ENCODE data around the gene ELF3. TPM values are rescaled to one million over a fixed set of nuclear protein-coding genes. Genes with fewer than 3 reads are reported as not detected.

Gene ELF3
- total and polyA plus RNA-seq, 2 of the 13 experiments (the other 11 are each of a cell fraction or from before 2014, with no cell fraction given): 11.5 to 55.1 TPM

DNA sequence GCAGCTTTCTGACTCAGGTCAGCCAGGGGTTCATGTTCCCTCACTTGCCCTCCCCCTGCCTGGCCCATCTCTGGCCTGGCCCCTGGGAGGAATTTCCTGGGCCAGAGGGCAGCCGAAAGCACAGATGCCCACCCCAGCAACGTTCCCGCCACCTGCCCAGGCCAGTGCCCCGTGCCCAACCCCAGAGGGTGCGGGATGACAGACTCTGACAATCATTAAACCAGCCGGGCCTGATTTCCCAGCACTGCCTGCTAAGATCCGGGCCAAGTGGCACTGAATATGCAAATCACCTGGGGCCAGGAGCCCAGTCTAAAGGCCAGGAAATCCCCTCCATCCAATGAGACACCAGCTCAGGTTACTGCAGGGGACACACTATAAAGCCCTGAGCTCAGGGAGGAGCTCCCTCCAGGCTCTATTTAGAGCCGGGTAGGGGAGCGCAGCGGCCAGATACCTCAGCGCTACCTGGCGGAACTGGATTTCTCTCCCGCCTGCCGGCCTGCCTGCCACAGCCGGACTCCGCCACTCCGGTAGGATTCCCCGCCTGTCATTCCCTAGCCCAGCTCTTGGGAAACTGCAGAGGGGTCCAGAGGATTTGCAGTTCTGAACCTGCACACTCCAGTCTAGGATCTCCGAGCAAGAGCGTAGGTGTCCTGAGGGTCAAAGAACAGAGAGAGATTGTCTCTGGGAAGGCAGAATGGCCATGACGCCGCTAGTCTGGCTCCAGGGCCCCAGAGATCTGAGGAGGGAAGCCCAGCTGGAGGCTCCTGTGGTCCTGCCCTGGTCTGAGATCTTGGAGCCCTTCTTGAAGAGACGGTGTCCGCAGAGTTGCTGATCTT is at the start of gene ELF3 (continued):
- TF ChIP-seq ZIK1 (CRISPR knock-in tag; IDR thresholded peaks at IDR 0.05; ENCODE audit: borderline replicate concordance, low read depth) (peak; percentile 69), NFE2L2 (IDR thresholded peaks at IDR 0.05; ENCODE audit: low read length) (no peak), ZNF292 (CRISPR knock-in tag; IDR thresholded peaks at IDR 0.05; ENCODE audit: borderline replicate concordance, low read depth) (peak; percentile 78), ZNF225 (CRISPR knock-in tag; IDR thresholded peaks at IDR 0.05) (no peak; the same call in 1 of the 2 replicates), LCORL (IDR thresholded peaks at IDR 0.05) (no peak), LCORL (CRISPR knock-in tag; IDR thresholded peaks at IDR 0.05) (peak; percentile 90), FOXC1 (CRISPR knock-in tag; IDR thresholded peaks at IDR 0.05; ENCODE audit: borderline replicate concordance) (no peak), KAT2B (IDR thresholded peaks at IDR 0.05; ENCODE audit: borderline replicate concordance, low read depth, low read length) (no peak), NFYB (CRISPR knock-in tag; IDR thresholded peaks at IDR 0.05) (peak; percentile 78), ERF (CRISPR knock-in tag; IDR thresholded peaks at IDR 0.05) (peak; percentile 80; the same call in 1 of the 2 replicates), ZNF138 (CRISPR knock-in tag; IDR thresholded peaks at IDR 0.05; ENCODE audit: low read depth) (0 out of 2 replicates have a peak, but pooled peaks have one; percentile 66), ZNF777 (CRISPR knock-in tag; IDR thresholded peaks at IDR 0.05) (no peak), KLF12 (CRISPR knock-in tag; IDR thresholded peaks at IDR 0.05; ENCODE audit: borderline replicate concordance) (no peak), TBX3 (IDR thresholded peaks at IDR 0.05; ENCODE audit: borderline replicate concordance) (no peak)
- TF ChIP-seq, protein P1, sequence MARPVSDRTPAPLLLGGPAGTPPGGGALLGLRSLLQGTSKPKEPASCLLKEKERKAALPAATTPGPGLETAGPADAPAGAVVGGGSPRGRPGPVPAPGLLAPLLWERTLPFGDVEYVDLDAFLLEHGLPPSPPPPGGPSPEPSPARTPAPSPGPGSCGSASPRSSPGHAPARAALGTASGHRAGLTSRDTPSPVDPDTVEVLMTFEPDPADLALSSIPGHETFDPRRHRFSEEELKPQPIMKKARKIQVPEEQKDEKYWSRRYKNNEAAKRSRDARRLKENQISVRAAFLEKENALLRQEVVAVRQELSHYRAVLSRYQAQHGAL (CRISPR knock-in tag; IDR thresholded peaks at IDR 0.05; ENCODE audit: not compliant biosample characterization): peak; percentile 60
- TF ChIP-seq, protein P2, sequence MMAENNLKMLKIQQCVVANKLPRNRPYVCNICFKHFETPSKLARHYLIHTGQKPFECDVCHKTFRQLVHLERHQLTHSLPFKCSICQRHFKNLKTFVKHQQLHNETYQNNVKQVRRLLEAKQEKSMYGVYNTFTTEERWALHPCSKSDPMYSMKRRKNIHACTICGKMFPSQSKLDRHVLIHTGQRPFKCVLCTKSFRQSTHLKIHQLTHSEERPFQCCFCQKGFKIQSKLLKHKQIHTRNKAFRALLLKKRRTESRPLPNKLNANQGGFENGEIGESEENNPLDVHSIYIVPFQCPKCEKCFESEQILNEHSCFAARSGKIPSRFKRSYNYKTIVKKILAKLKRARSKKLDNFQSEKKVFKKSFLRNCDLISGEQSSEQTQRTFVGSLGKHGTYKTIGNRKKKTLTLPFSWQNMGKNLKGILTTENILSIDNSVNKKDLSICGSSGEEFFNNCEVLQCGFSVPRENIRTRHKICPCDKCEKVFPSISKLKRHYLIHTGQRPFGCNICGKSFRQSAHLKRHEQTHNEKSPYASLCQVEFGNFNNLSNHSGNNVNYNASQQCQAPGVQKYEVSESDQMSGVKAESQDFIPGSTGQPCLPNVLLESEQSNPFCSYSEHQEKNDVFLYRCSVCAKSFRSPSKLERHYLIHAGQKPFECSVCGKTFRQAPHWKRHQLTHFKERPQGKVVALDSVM (CRISPR knock-in tag; IDR thresholded peaks at IDR 0.05): no peak; the same call in 1 of the 2 replicates
- TF ChIP-seq, protein P3, sequence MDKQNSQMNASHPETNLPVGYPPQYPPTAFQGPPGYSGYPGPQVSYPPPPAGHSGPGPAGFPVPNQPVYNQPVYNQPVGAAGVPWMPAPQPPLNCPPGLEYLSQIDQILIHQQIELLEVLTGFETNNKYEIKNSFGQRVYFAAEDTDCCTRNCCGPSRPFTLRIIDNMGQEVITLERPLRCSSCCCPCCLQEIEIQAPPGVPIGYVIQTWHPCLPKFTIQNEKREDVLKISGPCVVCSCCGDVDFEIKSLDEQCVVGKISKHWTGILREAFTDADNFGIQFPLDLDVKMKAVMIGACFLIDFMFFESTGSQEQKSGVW (CRISPR knock-in tag; IDR thresholded peaks at IDR 0.05; ENCODE audit: borderline replicate concordance): no peak
